ENCODE measurements around the gene MTUS2.

GRCh38 chr13:29384871-29385270 lies 564.7 kb downstream of the MTUS2 start:
- TF ChIP-seq MYC (IDR thresholded peaks at IDR 0.05; ENCODE audit: borderline replicate concordance, low read length) = no peak
- TF ChIP-seq, protein P1, sequence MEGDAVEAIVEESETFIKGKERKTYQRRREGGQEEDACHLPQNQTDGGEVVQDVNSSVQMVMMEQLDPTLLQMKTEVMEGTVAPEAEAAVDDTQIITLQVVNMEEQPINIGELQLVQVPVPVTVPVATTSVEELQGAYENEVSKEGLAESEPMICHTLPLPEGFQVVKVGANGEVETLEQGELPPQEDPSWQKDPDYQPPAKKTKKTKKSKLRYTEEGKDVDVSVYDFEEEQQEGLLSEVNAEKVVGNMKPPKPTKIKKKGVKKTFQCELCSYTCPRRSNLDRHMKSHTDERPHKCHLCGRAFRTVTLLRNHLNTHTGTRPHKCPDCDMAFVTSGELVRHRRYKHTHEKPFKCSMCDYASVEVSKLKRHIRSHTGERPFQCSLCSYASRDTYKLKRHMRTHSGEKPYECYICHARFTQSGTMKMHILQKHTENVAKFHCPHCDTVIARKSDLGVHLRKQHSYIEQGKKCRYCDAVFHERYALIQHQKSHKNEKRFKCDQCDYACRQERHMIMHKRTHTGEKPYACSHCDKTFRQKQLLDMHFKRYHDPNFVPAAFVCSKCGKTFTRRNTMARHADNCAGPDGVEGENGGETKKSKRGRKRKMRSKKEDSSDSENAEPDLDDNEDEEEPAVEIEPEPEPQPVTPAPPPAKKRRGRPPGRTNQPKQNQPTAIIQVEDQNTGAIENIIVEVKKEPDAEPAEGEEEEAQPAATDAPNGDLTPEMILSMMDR (IDR thresholded peaks at IDR 0.05) = no peak
